BE2C (cell line): ENCODE data around the gene CSGALNACT2.

Experiments
- DNase-seq: peaks from one replicate; pipeline ENCODE4 v3.0.0-alpha.2; 2020
- H3K27me3 ChIP-seq: fragments of 250-450 bp; sonication (Bioruptor Pico); 2 replicates; pipeline ENCODE4 v1.5.1; 2020; ENCODE audit warnings: mild to moderate bottlenecking
- H3K36me3 ChIP-seq: fragments of 250-450 bp; sonication (Bioruptor Pico); 2 replicates; pipeline ENCODE4 v1.5.1; 2020; ENCODE audit warnings: mild to moderate bottlenecking
- H3K4me1 ChIP-seq: fragments of 250-450 bp; sonication (Bioruptor Pico); 2 replicates; pipeline ENCODE4 v1.5.1; 2020
- H3K4me3 ChIP-seq: 2 replicates; pipeline ENCODE4 v1.5.1; 2011; ENCODE audit warnings: low read depth, low read length
- H3K9me3 ChIP-seq: fragments of 250-450 bp; sonication (Bioruptor Pico); 2 replicates; pipeline ENCODE4 v1.5.1; 2020
- CTCF ChIP-seq: IDR thresholded peaks from 2 replicates; pipeline ENCODE4 v1.5.1; 2012; ENCODE audit warnings: mild to moderate bottlenecking, low read depth, low read length

Gene CSGALNACT2

GRCh38 chr10:43105102-43105955 lies 32.9 kb upstream of the CSGALNACT2 start:
- Histone ChIP-seq H3K27me3 (no peaks in the 10 kb centered on the region), H3K4me3 (no peak overlapping the region; the same call in 1 of the 2 replicates), H3K4me1 (peaks cover 32% of the 10 kb centered on the region), H3K36me3 (peaks cover 98% of the 10 kb centered on the region), H3K9me3 (no peaks in the 10 kb centered on the region)
- DNase-seq = peak; percentile 91
- peak; percentile 86 for TF ChIP-seq CTCF

- Histone ChIP-seq H3K9me3 (no peaks in the 10 kb centered on the region), H3K36me3 (peaks cover 98% of the 10 kb centered on the region), H3K4me1 (peaks cover 28% of the 10 kb centered on the region), H3K4me3 (no peak overlapping the region), H3K27me3 (no peaks in the 10 kb centered on the region)
- TF ChIP-seq CTCF = no peak
- no peak for DNase-seq
Measured at GRCh38 chr10:43105956-43106229, 32.4 kb upstream of the CSGALNACT2 start.

GRCh38 chr10:43106256-43107091 lies 31.8 kb upstream of the CSGALNACT2 start:
- Histone ChIP-seq H3K4me3 (no peak overlapping the region), H3K4me1 (peaks cover 24% of the 10 kb centered on the region), H3K36me3 (peaks cover 98% of the 10 kb centered on the region), H3K27me3 (no peaks in the 10 kb centered on the region), H3K9me3 (no peaks in the 10 kb centered on the region)
- DNase-seq = no peak
- no peak for TF ChIP-seq CTCF

- Histone ChIP-seq H3K27me3 (no peaks in the 10 kb centered on the region), H3K4me3 (no peak overlapping the region), H3K36me3 (peaks cover 98% of the 10 kb centered on the region), H3K4me1 (peaks cover 21% of the 10 kb centered on the region), H3K9me3 (no peaks in the 10 kb centered on the region)
- DNase-seq = no peak
- no peak for TF ChIP-seq CTCF
Measured at GRCh38 chr10:43108951-43109350, 29.3 kb upstream of the CSGALNACT2 start.

- Histone ChIP-seq H3K27me3 (no peaks in the 10 kb centered on the region), H3K4me3 (no peak overlapping the region), H3K4me1 (peaks cover 17% of the 10 kb centered on the region), H3K36me3 (peaks cover 98% of the 10 kb centered on the region), H3K9me3 (no peaks in the 10 kb centered on the region)
- no peak for TF ChIP-seq CTCF
- DNase-seq = no peak
Measured at GRCh38 chr10:43109671-43110249, 28.5 kb upstream of the CSGALNACT2 start.
